ENCODE data around the gene SPECC1L. TPM values are rescaled to one million over a fixed set of nuclear protein-coding genes. Genes with fewer than 3 reads are reported as not detected.
"Not testable (repeated sequence)": the region's sequence is repeated elsewhere in the genome, so short reads cannot be mapped to it uniquely, and the experiment has no call there.

SPECC1L gene
- total RNA-seq, result 10 to 100 TPM; 59.4 to 61.8 TPM

- peak; percentile 93 to 96 for DNase-seq
- Mint-ChIP-seq H3K36me3 (ENCODE audit: insufficient read depth in 2 of 2) (no peaks in the 10 kb centered on the region), H3K27ac (peak within 1 kb of the TSS; percentile 94), H3K9me3 (no peaks in the 10 kb centered on the region), H3K27me3 (ENCODE audit: low read depth) (no peaks in the 10 kb centered on the region), H3K4me1 (ENCODE audit: low read depth) (peaks cover 41% of the 10 kb centered on the region), H3K4me3 (peak within 1 kb of the TSS; percentile 88 to 93)
- peak; percentile 92 to 94 for ATAC-seq (replicated peaks in 1 of 2)
Measured at GRCh38 chr22:24270556-24271385, at the start of gene SPECC1L. SPECC1L (plus strand) TSS chr22:24270831; CDS start chr22:24302232, 31,401 bp downstream.

- Mint-ChIP-seq H3K27me3 (ENCODE audit: low read depth) (no peaks in the 10 kb centered on the region), H3K4me3 (no peak overlapping the region), H3K9me3 (peaks cover 0 to 1% of the 10 kb centered on the region in 2 donors), H3K4me1 (ENCODE audit: low read depth) (no peaks in the 10 kb centered on the region), H3K27ac (no peak overlapping the region), H3K36me3 (ENCODE audit: insufficient read depth in 2 of 2) (no peaks in the 10 kb centered on the region)
- DNase-seq (no peak), ATAC-seq (replicated peaks in 1 of 2) (no peak)
Measured at GRCh38 chr22:24224468-24224867, 46.2 kb upstream of the SPECC1L start.

- Mint-ChIP-seq H3K4me3 (no peak overlapping the region), H3K27ac (no peak overlapping the region), H3K4me1 (ENCODE audit: low read depth) (no peaks in the 10 kb centered on the region), H3K9me3 (peaks cover 0 to 1% of the 10 kb centered on the region in 2 donors), H3K27me3 (ENCODE audit: low read depth) (no peaks in the 10 kb centered on the region), H3K36me3 (ENCODE audit: insufficient read depth in 2 of 2) (no peaks in the 10 kb centered on the region)
- DNase-seq, result no peak
- ATAC-seq (replicated peaks in 1 of 2), result no peak
Measured at GRCh38 chr22:24225044-24225601, 45.5 kb upstream of the SPECC1L start.

- ATAC-seq (replicated peaks in 1 of 2), result no peak
- no peaks in the 10 kb centered on the region for H3K27me3 Mint-ChIP-seq (ENCODE audit: low read depth)
- peaks cover 0 to 1% of the 10 kb centered on the region in 2 donors for H3K9me3 Mint-ChIP-seq
- DNase-seq, result no peak
- no peak overlapping the region for H3K27ac Mint-ChIP-seq
- H3K36me3 Mint-ChIP-seq (ENCODE audit: insufficient read depth in 2 of 2), result no peaks in the 10 kb centered on the region
- H3K4me1 Mint-ChIP-seq (ENCODE audit: low read depth), result no peaks in the 10 kb centered on the region
- no peak overlapping the region for H3K4me3 Mint-ChIP-seq
Measured at GRCh38 chr22:24225951-24226350, 44.7 kb upstream of the SPECC1L start.

- Mint-ChIP-seq H3K4me3 (no peak overlapping the region), H3K27ac (no peak overlapping the region), H3K27me3 (ENCODE audit: low read depth) (no peaks in the 10 kb centered on the region), H3K4me1 (ENCODE audit: low read depth) (no peaks in the 10 kb centered on the region), H3K9me3 (no peaks in the 10 kb centered on the region), H3K36me3 (ENCODE audit: insufficient read depth in 2 of 2) (no peaks in the 10 kb centered on the region)
- peak; percentile 68 to 78 for DNase-seq
- ATAC-seq (replicated peaks in 1 of 2), result peak; percentile 75 to 84
Measured at GRCh38 chr22:24230911-24231656, 39.5 kb upstream of the SPECC1L start.

GRCh38 chr22:24231706-24232105, 38.9 kb upstream of the SPECC1L start:
- no peak overlapping the region for H3K27ac Mint-ChIP-seq
- no peak for ATAC-seq (replicated peaks in 1 of 2)

GRCh38 chr22:24232124-24232523, 38.5 kb upstream of the SPECC1L start:
- no peak overlapping the region for H3K27ac Mint-ChIP-seq
- no peaks in the 10 kb centered on the region for H3K9me3 Mint-ChIP-seq
- ATAC-seq (replicated peaks in 1 of 2) (no peak), DNase-seq (no peak)
- H3K4me1 Mint-ChIP-seq (ENCODE audit: low read depth), result no peaks in the 10 kb centered on the region
- no peaks in the 10 kb centered on the region for H3K27me3 Mint-ChIP-seq (ENCODE audit: low read depth)
- no peaks in the 10 kb centered on the region for H3K36me3 Mint-ChIP-seq (ENCODE audit: insufficient read depth in 2 of 2)
- H3K4me3 Mint-ChIP-seq, result no peak overlapping the region

More at GRCh38 chr22:24231706-24232105, 38.9 kb upstream of the SPECC1L start:
- no peaks in the 10 kb centered on the region for H3K27me3 Mint-ChIP-seq (ENCODE audit: low read depth)
- H3K9me3 Mint-ChIP-seq, result no peaks in the 10 kb centered on the region
- no peaks in the 10 kb centered on the region for H3K4me1 Mint-ChIP-seq (ENCODE audit: low read depth)
- H3K4me3 Mint-ChIP-seq, result no peak overlapping the region
- no peaks in the 10 kb centered on the region for H3K36me3 Mint-ChIP-seq (ENCODE audit: insufficient read depth in 2 of 2)
- DNase-seq, result no peak

GRCh38 chr22:24232725-24233124, 37.9 kb upstream of the SPECC1L start:
- Mint-ChIP-seq H3K36me3 (ENCODE audit: insufficient read depth in 2 of 2) (no peaks in the 10 kb centered on the region), H3K9me3 (no peaks in the 10 kb centered on the region), H3K27ac (no peak overlapping the region), H3K4me3 (no peak overlapping the region), H3K27me3 (ENCODE audit: low read depth) (no peaks in the 10 kb centered on the region), H3K4me1 (ENCODE audit: low read depth) (no peaks in the 10 kb centered on the region)
- DNase-seq (no peak), ATAC-seq (replicated peaks in 1 of 2) (no peak)

- DNase-seq (no peak), ATAC-seq (replicated peaks in 1 of 2) (no peak)
- Mint-ChIP-seq H3K9me3 (no peaks in the 10 kb centered on the region), H3K4me1 (ENCODE audit: low read depth) (no peaks in the 10 kb centered on the region), H3K27me3 (ENCODE audit: low read depth) (no peaks in the 10 kb centered on the region), H3K36me3 (ENCODE audit: insufficient read depth in 2 of 2) (no peaks in the 10 kb centered on the region), H3K27ac (no peak overlapping the region), H3K4me3 (no peak overlapping the region)
Measured at GRCh38 chr22:24233235-24233634, 37.4 kb upstream of the SPECC1L start.

- no peaks in the 10 kb centered on the region for H3K36me3 Mint-ChIP-seq (ENCODE audit: insufficient read depth in 2 of 2)
- no peaks in the 10 kb centered on the region for H3K4me1 Mint-ChIP-seq (ENCODE audit: low read depth)
- H3K27me3 Mint-ChIP-seq (ENCODE audit: low read depth), result no peaks in the 10 kb centered on the region
- no peaks in the 10 kb centered on the region for H3K9me3 Mint-ChIP-seq
- DNase-seq (no peak), ATAC-seq (replicated peaks in 1 of 2) (no peak)
- no peak overlapping the region for H3K27ac Mint-ChIP-seq
- no peak overlapping the region for H3K4me3 Mint-ChIP-seq
Measured at GRCh38 chr22:24233816-24234215, 36.8 kb upstream of the SPECC1L start.

- H3K27me3 Mint-ChIP-seq (ENCODE audit: low read depth), result no peaks in the 10 kb centered on the region
- H3K4me1 Mint-ChIP-seq (ENCODE audit: low read depth), result peaks cover under 1% of the 10 kb centered on the region
- no peak overlapping the region for H3K4me3 Mint-ChIP-seq
- DNase-seq (no peak), ATAC-seq (replicated peaks in 1 of 2) (no peak)
- H3K36me3 Mint-ChIP-seq (ENCODE audit: insufficient read depth in 2 of 2), result no peaks in the 10 kb centered on the region
- no peak overlapping the region for H3K27ac Mint-ChIP-seq
- H3K9me3 Mint-ChIP-seq, result no peaks in the 10 kb centered on the region
Measured at GRCh38 chr22:24235315-24235714, 35.3 kb upstream of the SPECC1L start.

- no peaks in the 10 kb centered on the region for H3K36me3 Mint-ChIP-seq (ENCODE audit: insufficient read depth in 2 of 2)
- H3K27ac Mint-ChIP-seq, result no peak overlapping the region
- H3K27me3 Mint-ChIP-seq (ENCODE audit: low read depth), result no peaks in the 10 kb centered on the region
- peaks cover 12% of the 10 kb centered on the region for H3K4me1 Mint-ChIP-seq (ENCODE audit: low read depth)
- ATAC-seq (replicated peaks in 1 of 2), result no peak
- H3K4me3 Mint-ChIP-seq, result no peak overlapping the region
- no peak for DNase-seq
- H3K9me3 Mint-ChIP-seq, result no peaks in the 10 kb centered on the region
Measured at GRCh38 chr22:24236656-24237055, 34.0 kb upstream of the SPECC1L start.

GRCh38 chr22:24238101-24238694, 32.4 kb upstream of the SPECC1L start:
- H3K36me3 Mint-ChIP-seq (ENCODE audit: insufficient read depth in 2 of 2); H3K27ac Mint-ChIP-seq; ATAC-seq (replicated peaks in 1 of 2); H3K9me3 Mint-ChIP-seq; DNase-seq; H3K27me3 Mint-ChIP-seq (ENCODE audit: low read depth); H3K4me3 Mint-ChIP-seq: not testable (repeated sequence)
- peaks cover 26% of the 10 kb centered on the region for H3K4me1 Mint-ChIP-seq (ENCODE audit: low read depth)

All from activated T-cell treated with anti-CD3 and anti-CD28 coated beads, Interleukin-2, amount 50 U/mL, for 72 hours (primary cell).